ENCODE data around the gene PRKD2.

PRKD2 gene

DNA sequence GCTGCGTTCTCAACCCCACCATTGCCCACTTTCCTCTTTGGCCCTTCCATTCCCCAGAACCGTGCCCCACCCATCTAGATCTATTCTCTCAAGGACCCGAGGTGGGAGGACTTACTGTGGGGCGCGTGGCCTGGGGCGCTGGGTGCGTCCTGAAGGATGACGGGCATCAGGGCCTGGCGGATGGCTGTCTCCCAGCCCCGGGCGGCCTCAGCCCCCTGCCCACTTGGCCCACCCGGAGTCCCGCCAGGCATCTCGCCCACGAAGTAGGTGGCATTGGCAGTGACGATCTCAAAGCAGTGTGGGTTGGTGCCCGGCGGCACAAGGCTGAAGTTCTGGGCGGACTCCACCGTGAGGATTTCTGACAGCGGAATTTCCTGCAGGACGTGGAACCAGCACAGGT lies 23.2 kb downstream of the PRKD2 start:
- no peak overlapping the region for H3K4me3 ChIP-seq (ENCODE audit: low read depth, low read length)
- DNase-seq (ENCODE audit: low read depth) = no peak
- TF ChIP-seq, protein P1, sequence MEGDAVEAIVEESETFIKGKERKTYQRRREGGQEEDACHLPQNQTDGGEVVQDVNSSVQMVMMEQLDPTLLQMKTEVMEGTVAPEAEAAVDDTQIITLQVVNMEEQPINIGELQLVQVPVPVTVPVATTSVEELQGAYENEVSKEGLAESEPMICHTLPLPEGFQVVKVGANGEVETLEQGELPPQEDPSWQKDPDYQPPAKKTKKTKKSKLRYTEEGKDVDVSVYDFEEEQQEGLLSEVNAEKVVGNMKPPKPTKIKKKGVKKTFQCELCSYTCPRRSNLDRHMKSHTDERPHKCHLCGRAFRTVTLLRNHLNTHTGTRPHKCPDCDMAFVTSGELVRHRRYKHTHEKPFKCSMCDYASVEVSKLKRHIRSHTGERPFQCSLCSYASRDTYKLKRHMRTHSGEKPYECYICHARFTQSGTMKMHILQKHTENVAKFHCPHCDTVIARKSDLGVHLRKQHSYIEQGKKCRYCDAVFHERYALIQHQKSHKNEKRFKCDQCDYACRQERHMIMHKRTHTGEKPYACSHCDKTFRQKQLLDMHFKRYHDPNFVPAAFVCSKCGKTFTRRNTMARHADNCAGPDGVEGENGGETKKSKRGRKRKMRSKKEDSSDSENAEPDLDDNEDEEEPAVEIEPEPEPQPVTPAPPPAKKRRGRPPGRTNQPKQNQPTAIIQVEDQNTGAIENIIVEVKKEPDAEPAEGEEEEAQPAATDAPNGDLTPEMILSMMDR (IDR thresholded peaks at IDR 0.05; ENCODE audit: low read depth, low read length, missing control alignments) = no peak

DNA sequence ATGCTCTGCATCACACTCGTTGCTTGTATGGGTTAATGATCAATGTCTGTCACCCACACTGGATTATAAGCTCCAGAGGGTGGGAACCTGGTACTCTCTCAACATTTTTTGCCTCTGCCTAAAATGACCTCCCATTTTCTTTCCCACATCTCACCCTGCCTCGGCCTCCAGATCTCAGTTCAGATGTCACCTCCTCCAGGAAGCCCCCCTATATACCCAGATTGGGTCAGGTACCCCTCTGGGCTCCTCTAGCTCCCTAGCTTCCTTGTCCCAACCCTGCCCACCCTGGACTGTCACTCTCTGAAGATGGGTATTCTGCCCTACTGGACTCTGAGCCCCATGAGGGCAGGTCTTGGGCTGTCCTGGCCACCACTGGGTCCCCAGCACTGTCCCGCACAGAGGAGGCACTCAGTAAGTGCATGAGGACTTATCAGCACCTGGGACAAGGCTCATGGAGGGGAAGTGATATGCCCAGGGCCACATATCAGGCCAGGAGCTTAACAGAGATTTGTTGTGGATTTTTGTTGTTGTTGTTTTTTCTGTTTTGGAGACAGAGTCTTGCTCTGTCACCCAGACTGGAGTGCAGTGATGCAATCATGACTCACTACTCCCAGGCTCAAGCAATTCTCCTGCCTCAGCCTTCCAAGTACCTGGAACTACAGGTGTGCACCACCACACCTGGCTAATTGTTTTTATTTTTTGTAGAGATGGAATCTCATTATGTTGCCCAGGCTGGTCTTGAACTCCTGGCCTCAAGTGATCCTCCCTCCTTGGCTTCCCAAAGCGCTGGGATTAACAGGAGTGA lies 23.8 kb downstream of the PRKD2 start:
- no peak for DNase-seq (ENCODE audit: low read depth)
- no peak overlapping the region for H3K4me3 ChIP-seq (ENCODE audit: low read depth, low read length)
- TF ChIP-seq, protein P1 (IDR thresholded peaks at IDR 0.05; ENCODE audit: low read depth, low read length, missing control alignments) = no peak

DNA sequence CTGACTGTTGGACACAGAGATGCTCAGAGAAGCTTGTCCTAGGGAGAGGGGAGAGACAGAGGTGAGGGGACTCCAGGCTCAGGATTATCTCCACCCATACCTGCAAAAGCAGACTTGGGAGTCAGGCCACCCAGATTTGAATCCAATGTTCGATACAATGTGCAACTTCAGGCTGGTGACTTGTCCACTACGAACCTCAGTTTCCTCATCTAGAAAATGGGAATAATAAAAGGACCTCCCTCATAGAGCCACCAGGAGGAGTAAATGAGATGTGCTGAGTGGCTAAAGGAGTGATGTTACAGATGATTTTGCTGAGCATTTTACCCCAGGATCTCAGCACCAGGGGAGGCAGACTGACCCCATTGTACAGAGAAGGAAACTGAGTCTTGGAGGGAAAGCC lies 25.0 kb downstream of the PRKD2 start:
- DNase-seq (ENCODE audit: low read depth) = no peak
- TF ChIP-seq, protein P1 (IDR thresholded peaks at IDR 0.05; ENCODE audit: low read depth, low read length, missing control alignments) = no peak
- H3K4me3 ChIP-seq (ENCODE audit: low read depth, low read length) = no peak overlapping the region

DNA sequence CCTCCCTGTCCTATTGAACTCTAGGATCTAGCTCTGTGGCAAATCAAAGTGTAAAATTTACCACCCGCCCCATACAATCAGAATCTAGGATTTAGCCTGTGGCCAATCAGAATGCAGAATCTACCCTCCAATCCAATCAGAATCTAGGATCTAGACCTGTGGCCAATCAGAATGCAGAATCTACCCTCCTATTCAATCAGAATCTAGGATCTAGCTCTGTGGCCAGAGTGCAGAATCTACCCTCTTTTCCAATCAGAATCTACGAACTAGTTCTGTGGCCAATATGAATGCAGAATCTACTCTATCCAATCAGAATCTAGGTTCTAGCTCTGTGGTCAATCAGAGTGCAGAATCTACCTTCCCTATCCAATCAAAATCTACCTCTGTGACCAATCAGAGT lies 25.8 kb downstream of the PRKD2 start:
- H3K4me3 ChIP-seq (ENCODE audit: low read depth, low read length) = no peak overlapping the region
- no peak for DNase-seq (ENCODE audit: low read depth)
- TF ChIP-seq, protein P1 (IDR thresholded peaks at IDR 0.05; ENCODE audit: low read depth, low read length, missing control alignments) = no peak

DNA sequence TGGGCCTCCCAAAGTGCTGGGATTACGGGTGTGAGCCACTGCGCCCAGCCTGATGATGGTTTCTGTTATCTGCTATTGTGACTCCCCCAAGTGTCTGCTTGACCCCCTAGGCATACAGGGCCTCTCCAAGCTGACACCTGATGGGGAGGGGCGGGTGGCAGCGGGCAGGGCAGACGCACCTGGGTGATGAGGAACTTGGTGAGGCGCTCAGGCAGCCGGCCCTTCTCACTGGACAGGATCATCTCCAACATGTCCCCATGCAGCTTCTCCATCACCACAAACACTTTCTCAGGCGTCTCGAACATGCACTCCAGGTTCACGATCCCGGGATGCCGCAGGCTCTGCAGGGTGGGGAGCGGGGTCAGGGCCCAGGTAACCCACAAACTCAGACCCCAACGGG lies 27.6 kb downstream of the PRKD2 start:
- TF ChIP-seq, protein P1 (IDR thresholded peaks at IDR 0.05; ENCODE audit: low read depth, low read length, missing control alignments) = no peak
- no peak overlapping the region for H3K4me3 ChIP-seq (ENCODE audit: low read depth, low read length)
- no peak for DNase-seq (ENCODE audit: low read depth)

DNA sequence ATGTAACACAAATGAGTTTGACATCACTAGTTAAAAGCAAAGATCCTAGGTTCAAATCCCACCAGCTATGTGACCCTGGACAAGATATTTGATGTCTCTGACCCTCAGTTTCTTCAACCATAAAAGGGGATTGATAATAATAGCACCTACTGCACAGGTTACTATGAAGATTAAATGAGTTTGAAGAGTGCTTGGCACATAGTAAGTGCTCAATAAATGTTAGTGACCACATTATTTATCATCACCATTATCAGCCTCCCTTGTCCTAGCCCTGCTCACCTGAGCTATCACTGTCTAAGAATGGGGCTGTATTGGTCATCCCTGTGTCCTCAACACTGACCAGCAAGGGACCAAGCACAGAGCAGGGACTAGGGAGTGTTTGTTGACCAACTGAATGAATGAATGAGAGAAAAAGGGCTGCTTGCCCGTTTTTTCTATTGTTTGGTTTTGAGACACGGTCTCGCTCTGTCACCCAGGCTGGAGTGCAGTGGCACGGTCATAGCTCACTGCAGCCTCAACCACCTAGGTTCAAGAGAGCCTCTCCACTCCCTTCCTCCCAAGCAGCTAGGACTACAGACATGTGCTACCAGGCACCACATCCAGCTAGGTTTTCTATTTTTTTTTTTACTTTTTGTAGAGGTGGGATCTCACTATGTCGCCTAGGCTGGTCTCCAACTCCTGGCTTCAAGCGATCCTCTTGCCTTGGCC lies 29.3 kb downstream of the PRKD2 start:
- TF ChIP-seq, protein P1 (IDR thresholded peaks at IDR 0.05; ENCODE audit: low read depth, low read length, missing control alignments) = no peak
- H3K4me3 ChIP-seq (ENCODE audit: low read depth, low read length) = no peak overlapping the region
- no peak for DNase-seq (ENCODE audit: low read depth)

All from GM12864 (cell line).